ENCODE measurements around the gene SHROOM4.

SHROOM4 gene

GRCh38 chrX:50579955-50580354 lies 234.0 kb downstream of the SHROOM4 start:
- no peaks in the 10 kb centered on the region for H3K36me3 ChIP-seq (ENCODE audit: insufficient read depth, low read length)
- no peaks in the 10 kb centered on the region for H3K27me3 ChIP-seq (ENCODE audit: insufficient read depth, low read length, poor library complexity)
- no peaks in the 10 kb centered on the region for H3K79me2 ChIP-seq (ENCODE audit: insufficient read depth, low read length)
- no peak overlapping the region for H2AFZ ChIP-seq (ENCODE audit: low read depth, low read length)
- no peak overlapping the region for H3K4me3 ChIP-seq (ENCODE audit: low read depth in 1 of 2, low read length in 2 of 2)
- no peak overlapping the region for H3K27ac ChIP-seq (ENCODE audit: low read length)
- H3K4me1 ChIP-seq (ENCODE audit: insufficient read depth, low read length), result no peaks in the 10 kb centered on the region
- no peak overlapping the region for H3K9ac ChIP-seq (ENCODE audit: low read depth, low read length)
- no peak for TF ChIP-seq EZH2 (IDR thresholded peaks at IDR 0.05; ENCODE audit: borderline replicate concordance, low read depth, low read length, severe bottlenecking)
- TF ChIP-seq, protein P1, sequence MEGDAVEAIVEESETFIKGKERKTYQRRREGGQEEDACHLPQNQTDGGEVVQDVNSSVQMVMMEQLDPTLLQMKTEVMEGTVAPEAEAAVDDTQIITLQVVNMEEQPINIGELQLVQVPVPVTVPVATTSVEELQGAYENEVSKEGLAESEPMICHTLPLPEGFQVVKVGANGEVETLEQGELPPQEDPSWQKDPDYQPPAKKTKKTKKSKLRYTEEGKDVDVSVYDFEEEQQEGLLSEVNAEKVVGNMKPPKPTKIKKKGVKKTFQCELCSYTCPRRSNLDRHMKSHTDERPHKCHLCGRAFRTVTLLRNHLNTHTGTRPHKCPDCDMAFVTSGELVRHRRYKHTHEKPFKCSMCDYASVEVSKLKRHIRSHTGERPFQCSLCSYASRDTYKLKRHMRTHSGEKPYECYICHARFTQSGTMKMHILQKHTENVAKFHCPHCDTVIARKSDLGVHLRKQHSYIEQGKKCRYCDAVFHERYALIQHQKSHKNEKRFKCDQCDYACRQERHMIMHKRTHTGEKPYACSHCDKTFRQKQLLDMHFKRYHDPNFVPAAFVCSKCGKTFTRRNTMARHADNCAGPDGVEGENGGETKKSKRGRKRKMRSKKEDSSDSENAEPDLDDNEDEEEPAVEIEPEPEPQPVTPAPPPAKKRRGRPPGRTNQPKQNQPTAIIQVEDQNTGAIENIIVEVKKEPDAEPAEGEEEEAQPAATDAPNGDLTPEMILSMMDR (IDR thresholded peaks at IDR 0.05; ENCODE audit: borderline replicate concordance, extremely low read depth, low read length, poor library complexity, severe bottlenecking), result peak; percentile 64
- H3K4me2 ChIP-seq (ENCODE audit: insufficient read depth, low read length), result no peak overlapping the region
- peak; percentile 53; the same call in 2 of the 3 replicates for ATAC-seq (ENCODE audit: insufficient read depth, low read depth)
- DNase-seq, result peak; percentile 17
- no peaks in the 10 kb centered on the region for H4K20me1 ChIP-seq (ENCODE audit: insufficient read depth, low read length)
- no peaks in the 10 kb centered on the region for H3K9me3 ChIP-seq (ENCODE audit: insufficient read depth, low read length, severe bottlenecking)

- Histone ChIP-seq H3K36me3 (ENCODE audit: insufficient read depth, low read length) (no peaks in the 10 kb centered on the region), H3K27ac (ENCODE audit: low read length) (no peak overlapping the region), H3K4me2 (ENCODE audit: insufficient read depth, low read length) (no peak overlapping the region), H3K79me2 (ENCODE audit: insufficient read depth, low read length) (no peaks in the 10 kb centered on the region), H2AFZ (ENCODE audit: low read depth, low read length) (no peak overlapping the region), H3K4me1 (ENCODE audit: insufficient read depth, low read length) (no peaks in the 10 kb centered on the region), H4K20me1 (ENCODE audit: insufficient read depth, low read length) (no peaks in the 10 kb centered on the region), H3K9ac (ENCODE audit: low read depth, low read length) (no peak overlapping the region), H3K9me3 (ENCODE audit: insufficient read depth, low read length, severe bottlenecking) (no peaks in the 10 kb centered on the region), H3K27me3 (ENCODE audit: insufficient read depth, low read length, poor library complexity) (no peaks in the 10 kb centered on the region), H3K4me3 (ENCODE audit: low read depth in 1 of 2, low read length in 2 of 2) (no peak overlapping the region)
- TF ChIP-seq, protein P1 (IDR thresholded peaks at IDR 0.05; ENCODE audit: borderline replicate concordance, extremely low read depth, low read length, poor library complexity, severe bottlenecking), result no peak
- no peak for TF ChIP-seq EZH2 (IDR thresholded peaks at IDR 0.05; ENCODE audit: borderline replicate concordance, low read depth, low read length, severe bottlenecking)
- no peak for DNase-seq
- ATAC-seq (ENCODE audit: insufficient read depth, low read depth), result no peak
Measured at GRCh38 chrX:50577326-50577725, 236.7 kb downstream of the SHROOM4 start.

- no peak overlapping the region for H3K4me2 ChIP-seq (ENCODE audit: insufficient read depth, low read length)
- no peaks in the 10 kb centered on the region for H3K36me3 ChIP-seq (ENCODE audit: insufficient read depth, low read length)
- ATAC-seq (ENCODE audit: insufficient read depth, low read depth) (no peak), DNase-seq (no peak)
- H3K79me2 ChIP-seq (ENCODE audit: insufficient read depth, low read length), result no peaks in the 10 kb centered on the region
- no peaks in the 10 kb centered on the region for H3K27me3 ChIP-seq (ENCODE audit: insufficient read depth, low read length, poor library complexity)
- no peak overlapping the region for H2AFZ ChIP-seq (ENCODE audit: low read depth, low read length)
- no peaks in the 10 kb centered on the region for H3K4me1 ChIP-seq (ENCODE audit: insufficient read depth, low read length)
- no peak overlapping the region for H3K4me3 ChIP-seq (ENCODE audit: low read depth in 1 of 2, low read length in 2 of 2)
- H3K27ac ChIP-seq (ENCODE audit: low read length), result no peak overlapping the region
- TF ChIP-seq, protein P1 (IDR thresholded peaks at IDR 0.05; ENCODE audit: borderline replicate concordance, extremely low read depth, low read length, poor library complexity, severe bottlenecking), result no peak
- TF ChIP-seq EZH2 (IDR thresholded peaks at IDR 0.05; ENCODE audit: borderline replicate concordance, low read depth, low read length, severe bottlenecking), result no peak
- H4K20me1 ChIP-seq (ENCODE audit: insufficient read depth, low read length), result no peaks in the 10 kb centered on the region
- H3K9me3 ChIP-seq (ENCODE audit: insufficient read depth, low read length, severe bottlenecking), result no peaks in the 10 kb centered on the region
- no peak overlapping the region for H3K9ac ChIP-seq (ENCODE audit: low read depth, low read length)
Measured at GRCh38 chrX:50567636-50568035, 246.4 kb downstream of the SHROOM4 start.

DNA sequence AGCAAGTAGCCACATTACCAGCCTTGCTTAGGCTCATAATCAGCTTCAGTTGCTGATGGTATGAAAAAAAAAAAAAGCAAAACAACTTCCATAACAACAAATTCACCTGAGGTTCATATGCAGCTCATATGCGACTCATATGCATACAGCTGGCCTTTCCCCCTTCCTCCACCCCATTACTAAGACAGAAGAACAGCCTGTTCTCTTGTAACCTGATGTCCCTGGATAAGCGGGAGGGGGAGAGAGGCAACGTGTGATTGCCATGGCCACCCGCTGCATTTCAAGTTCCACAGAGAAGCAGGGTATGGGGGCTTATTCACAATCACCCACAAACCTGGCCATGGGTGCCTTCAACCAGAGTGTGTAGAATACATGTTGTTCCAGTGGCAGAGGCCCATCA lies 248.3 kb downstream of the SHROOM4 start:
- H2AFZ ChIP-seq (ENCODE audit: low read depth, low read length), result no peak overlapping the region
- ATAC-seq (ENCODE audit: insufficient read depth, low read depth) (no peak), DNase-seq (no peak)
- TF ChIP-seq, protein P1 (IDR thresholded peaks at IDR 0.05; ENCODE audit: borderline replicate concordance, extremely low read depth, low read length, poor library complexity, severe bottlenecking), result no peak
- no peak for TF ChIP-seq EZH2 (IDR thresholded peaks at IDR 0.05; ENCODE audit: borderline replicate concordance, low read depth, low read length, severe bottlenecking)
- no peak overlapping the region for H3K27ac ChIP-seq (ENCODE audit: low read length)
- H3K4me2 ChIP-seq (ENCODE audit: insufficient read depth, low read length), result no peak overlapping the region
- no peak overlapping the region for H3K9ac ChIP-seq (ENCODE audit: low read depth, low read length)
- H3K79me2 ChIP-seq (ENCODE audit: insufficient read depth, low read length), result no peaks in the 10 kb centered on the region
- H3K9me3 ChIP-seq (ENCODE audit: insufficient read depth, low read length, severe bottlenecking), result no peaks in the 10 kb centered on the region
- no peaks in the 10 kb centered on the region for H3K27me3 ChIP-seq (ENCODE audit: insufficient read depth, low read length, poor library complexity)
- H3K4me1 ChIP-seq (ENCODE audit: insufficient read depth, low read length), result no peaks in the 10 kb centered on the region
- H4K20me1 ChIP-seq (ENCODE audit: insufficient read depth, low read length), result no peaks in the 10 kb centered on the region
- no peaks in the 10 kb centered on the region for H3K36me3 ChIP-seq (ENCODE audit: insufficient read depth, low read length)
- no peak overlapping the region for H3K4me3 ChIP-seq (ENCODE audit: low read depth in 1 of 2, low read length in 2 of 2)

Data from DND-41 (cell line).